GM12801 (cell line): Measurements from ENCODE around the gene RALGPS1.

Experiments
- CTCF ChIP-seq: IDR thresholded peaks from one replicate; pipeline ENCODE4 v1.5.1; 2011; ENCODE audit warnings: control low read depth; ENCODE audit not compliant: insufficient read length; ENCODE audit errors: extremely low read depth

RALGPS1 gene

GRCh38 chr9:127102176-127102575, 187.6 kb downstream of the RALGPS1 start:
- TF ChIP-seq CTCF: no peak

GRCh38 chr9:127102788-127103187, 188.2 kb downstream of the RALGPS1 start:
- no peak for TF ChIP-seq CTCF

GRCh38 chr9:127104581-127105311, 190.2 kb downstream of the RALGPS1 start:
- no peak for TF ChIP-seq CTCF

GRCh38 chr9:127105805-127106465, 191.4 kb downstream of the RALGPS1 start:
- TF ChIP-seq CTCF: no peak

GRCh38 chr9:127106466-127106855, 191.9 kb downstream of the RALGPS1 start:
- no peak for TF ChIP-seq CTCF

GRCh38 chr9:127107171-127107928, 192.8 kb downstream of the RALGPS1 start:
- no peak for TF ChIP-seq CTCF
